ENCODE results near the gene CHAD.

Gene CHAD

GRCh38 chr17:50468304-50469207, at the start of gene CHAD:
CHAD (minus strand) TSS chr17:50468880; CDS start chr17:50468813, 67 bp downstream.
- DNase-seq, result no peak

GRCh38 chr17:50517504-50518383, 49.1 kb upstream of the CHAD start:
- no peak for DNase-seq

DNA sequence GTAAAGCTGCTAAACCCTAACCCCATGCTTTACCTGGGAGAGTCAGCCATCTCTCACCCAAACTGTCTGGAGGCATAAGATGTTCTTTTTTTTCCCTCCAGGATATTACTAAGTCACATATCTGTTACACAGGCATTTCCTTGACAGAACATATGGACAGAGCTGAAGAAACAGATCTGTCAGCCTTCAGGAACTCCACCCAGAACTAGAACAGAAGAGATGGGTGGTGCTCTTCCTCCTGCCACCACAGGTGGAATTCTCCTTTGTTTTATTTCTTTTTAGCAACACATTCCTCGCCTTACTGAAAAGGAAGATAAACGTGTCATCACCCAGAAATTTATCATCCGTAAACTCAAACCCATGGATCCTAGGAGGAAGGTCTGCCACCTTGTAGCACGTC, 48.3 kb upstream of the CHAD start:
- no peak for DNase-seq

DNA sequence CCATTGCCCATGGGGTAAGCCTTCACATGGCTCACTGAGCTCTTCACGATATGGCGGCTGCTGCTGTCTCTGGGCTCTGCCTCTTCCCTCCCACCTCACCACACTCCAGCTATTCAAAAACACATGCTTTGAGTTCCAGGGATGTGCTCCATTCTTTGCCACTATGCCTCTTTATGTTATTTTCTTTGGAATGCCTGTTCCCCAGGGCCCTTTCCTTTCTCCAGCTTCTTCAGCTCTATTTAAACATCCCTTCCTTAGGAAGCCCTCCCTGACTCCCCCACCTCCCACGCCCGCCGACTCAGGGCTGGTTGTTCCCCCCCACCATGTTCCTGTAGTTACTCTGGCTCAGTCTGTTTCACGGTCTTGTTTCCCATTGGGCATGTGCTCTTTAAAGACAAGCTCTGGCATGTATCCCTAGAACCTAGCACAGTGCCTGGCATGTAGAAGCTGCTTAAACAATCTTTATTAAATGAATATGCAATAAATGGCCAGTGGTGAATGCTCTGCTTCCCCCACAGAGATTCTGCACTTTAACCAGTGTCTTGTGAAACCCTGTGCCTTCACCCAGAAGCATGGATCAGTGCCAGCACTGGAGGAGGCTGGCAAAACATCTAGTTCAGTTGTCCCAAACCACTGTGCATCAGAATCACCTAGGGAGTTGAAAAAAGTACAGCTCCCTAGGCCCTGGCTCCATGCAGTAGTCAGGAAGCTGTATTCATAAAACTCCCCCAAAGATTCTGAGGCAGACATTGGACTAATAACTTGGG, 46.4 kb upstream of the CHAD start:
- DNase-seq, result no peak

- no peak for DNase-seq
These were observed 45.7 kb upstream of the CHAD start for GRCh38 chr17:50514388-50514787.

- no peak for DNase-seq
These were observed 44.8 kb upstream of the CHAD start for GRCh38 chr17:50513495-50513894.

DNA sequence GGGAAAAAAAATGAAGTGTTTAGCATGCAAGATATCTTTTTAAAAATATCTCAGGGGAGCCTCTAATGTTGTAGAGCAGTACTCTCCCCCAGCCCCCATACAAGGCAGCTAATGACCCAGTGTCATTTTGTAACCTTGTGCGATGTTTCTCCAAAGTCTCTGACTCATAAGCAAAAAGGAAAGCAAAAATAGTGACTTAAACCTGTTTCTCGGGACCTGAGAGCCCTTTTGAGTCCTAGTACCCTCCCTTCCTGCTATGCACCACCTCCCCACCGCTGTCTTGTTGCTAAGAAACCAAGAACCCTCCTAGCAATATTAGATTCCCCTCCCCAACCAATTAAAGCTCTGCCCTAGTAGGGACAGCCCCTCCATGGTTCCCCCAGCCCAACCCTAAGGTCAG, 42.4 kb upstream of the CHAD start:
- DNase-seq, result no peak

DNA sequence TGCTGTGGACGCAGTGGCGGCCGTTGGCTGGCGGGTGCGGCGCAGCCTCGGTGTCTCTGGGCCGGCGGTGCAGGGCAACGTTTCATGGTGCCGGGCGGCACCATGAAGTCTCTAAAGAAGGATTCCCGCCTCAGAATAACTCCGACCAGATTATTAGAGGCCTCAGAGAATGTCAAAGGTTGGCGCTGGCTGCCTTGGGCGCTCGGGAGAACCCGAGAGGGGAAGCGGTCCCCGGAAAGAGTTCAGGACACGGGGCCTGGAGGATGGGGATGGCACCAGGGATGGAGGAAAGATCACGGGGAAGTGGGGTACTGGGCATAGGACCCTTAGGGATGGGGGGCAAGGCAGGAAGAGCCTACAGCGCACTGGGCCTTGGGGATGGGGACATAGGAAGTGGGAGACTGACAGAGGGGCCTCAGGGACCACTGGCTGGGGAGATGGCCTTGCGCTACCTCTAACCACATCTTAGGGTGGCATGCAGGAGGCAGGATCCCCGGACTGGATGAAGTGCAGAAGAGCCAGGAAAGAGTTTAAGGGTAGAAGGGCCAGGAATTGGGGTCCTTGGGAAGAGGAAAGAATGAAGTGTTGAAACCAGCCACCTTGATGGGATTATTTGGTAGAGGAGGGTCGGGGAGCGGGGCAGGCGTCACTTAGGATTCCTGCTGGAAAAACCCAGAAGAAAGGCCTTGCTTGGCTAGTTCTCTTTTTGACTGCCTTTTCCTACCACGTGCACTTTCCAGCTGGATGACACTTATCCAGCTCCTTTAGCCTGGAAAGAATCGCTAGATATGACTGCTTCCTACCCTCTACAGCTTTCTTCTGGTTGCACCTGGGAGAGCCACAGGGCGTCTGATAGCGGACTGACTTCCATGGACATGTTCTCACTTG, 40.1 kb upstream of the CHAD start:
- no peak for DNase-seq

DNA sequence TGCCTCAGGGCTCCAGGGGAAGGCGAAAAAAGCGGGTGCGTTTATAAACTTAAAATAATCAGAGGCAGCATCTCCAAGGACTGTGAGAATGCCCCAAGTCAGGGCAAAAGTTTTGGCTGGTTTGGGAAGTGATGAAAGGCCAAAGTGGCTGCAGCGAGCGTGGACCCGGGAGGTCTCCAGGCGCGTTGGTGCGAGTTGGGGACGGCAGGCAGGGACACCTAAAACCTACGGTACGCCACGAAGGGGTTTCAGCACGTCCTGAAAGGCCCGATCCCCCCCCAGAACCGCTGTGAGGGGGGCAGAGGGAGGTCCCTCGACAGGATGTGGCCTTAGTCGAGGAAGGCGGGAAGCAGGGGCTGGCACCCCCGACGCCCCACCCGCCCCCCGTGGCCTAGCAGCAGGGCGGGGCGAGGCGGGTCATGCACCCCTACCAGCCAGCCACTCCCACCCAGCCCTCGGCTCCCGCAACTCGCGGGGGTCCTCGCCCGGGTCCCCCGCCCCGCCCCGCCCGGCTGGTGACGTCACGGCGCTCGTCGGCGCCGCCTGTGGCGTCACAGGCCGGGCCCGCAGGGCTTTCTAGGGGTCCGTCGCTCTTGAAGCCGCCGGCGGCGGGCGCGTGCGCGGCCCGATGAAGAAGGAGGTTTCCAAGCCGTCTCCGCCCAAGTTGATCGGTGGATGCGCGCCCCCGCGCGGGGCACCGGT, 39.3 kb upstream of the CHAD start, which contains the start of gene MYCBPAP:
TSS of gene MYCBPAP (plus strand) at position 569 of the 702 bp plus-strand sequence. CDS start 236 bp downstream, outside the sequence.
- DNase-seq, result no peak

DNA sequence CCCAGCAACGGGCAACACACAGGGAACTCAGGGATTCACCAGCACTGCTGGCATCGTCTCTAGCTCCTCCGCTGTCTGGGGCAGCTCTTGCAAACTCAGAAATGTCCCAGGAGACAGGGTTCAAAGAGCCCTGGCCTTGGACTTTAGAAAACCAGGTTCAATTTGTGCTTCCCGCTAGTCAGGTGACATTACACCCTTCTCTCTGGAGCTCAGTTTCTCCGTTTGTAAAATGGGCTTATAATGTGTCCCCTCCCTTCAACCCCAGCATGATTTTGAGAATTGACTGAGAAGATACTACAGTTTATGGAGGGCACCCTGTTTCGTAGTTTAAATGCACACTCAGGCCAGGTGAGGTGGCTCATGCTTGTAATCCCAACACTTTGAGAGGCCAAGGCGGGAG, 37.6 kb upstream of the CHAD start:
- no peak for DNase-seq

GRCh38 chr17:50505591-50506130, 37.0 kb upstream of the CHAD start:
- no peak for DNase-seq

- no peak for DNase-seq
These were observed 33.8 kb upstream of the CHAD start for GRCh38 chr17:50502301-50502990.

DNA sequence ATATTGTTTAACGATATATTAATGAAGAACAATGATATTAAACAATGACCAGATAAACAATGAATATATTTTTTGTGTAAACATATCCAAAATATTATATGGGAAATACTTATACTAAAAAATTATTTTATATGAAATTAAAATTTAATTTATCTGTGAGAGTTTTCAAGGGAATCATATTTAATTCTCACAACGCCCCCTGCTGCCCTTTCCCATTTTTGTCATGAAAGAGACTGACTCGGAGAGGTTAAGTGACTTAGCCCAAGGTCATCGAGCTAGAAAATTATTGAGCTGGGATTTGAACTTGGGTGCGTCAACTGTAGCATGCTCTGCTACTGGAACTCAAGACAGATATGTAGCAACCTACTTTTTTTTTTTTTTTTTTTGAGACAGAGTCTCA, 32.4 kb upstream of the CHAD start:
- DNase-seq, result no peak

DNA sequence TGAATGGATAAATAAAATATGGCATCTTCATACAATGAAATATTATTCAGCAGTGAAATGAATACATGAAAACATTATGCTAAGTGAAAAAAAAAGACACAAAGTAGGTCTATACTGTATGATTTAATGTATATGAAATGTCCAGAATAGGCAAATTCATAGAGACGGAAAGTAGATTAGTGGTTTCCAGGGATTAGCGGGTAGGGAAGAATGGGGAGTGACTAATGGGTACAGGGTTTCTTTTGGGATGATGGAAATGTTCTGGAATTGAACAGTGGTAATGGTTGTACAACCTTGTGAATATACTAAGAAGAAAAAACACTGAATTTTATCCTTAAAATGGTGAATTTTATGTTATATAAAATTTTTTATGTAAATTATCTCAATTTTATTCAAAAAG, 31.0 kb upstream of the CHAD start:
- no peak for DNase-seq

GRCh38 chr17:50499270-50499669, 30.6 kb upstream of the CHAD start:
- no peak for DNase-seq

GRCh38 chr17:50498021-50498874, 29.6 kb upstream of the CHAD start:
- DNase-seq, result no peak

- no peak for DNase-seq
These were observed 27.2 kb upstream of the CHAD start for GRCh38 chr17:50495918-50496317.

DNA sequence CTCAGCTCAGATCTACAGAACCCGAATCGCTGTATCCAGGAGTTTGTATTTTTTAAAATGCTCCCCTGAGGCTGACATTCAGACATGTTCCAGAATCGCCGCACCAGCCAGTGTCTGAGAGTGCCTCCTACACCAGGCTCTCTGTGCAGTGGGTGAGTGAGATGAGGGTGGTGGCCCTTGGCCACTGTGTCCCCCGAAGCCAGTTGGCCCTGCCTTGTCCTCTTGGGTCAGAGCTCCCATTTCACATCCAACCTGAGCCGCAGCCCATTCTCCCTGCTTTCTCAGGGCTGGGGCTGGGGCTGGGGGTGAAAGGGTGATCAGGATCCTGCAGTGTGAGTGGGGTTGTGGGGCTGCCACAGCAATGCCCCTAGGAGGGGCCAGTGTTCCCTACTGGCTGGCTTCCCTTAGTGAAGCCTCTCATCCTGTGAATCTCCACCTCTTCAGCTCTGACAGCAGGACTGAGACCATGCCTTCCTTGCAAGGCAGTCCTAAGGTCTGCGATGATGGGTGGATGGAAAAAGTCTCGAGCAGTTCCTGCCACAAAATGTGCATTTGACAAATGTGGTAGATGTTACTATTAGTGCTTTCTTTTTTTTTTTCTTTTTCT, 26.6 kb upstream of the CHAD start:
- no peak for DNase-seq

DNA sequence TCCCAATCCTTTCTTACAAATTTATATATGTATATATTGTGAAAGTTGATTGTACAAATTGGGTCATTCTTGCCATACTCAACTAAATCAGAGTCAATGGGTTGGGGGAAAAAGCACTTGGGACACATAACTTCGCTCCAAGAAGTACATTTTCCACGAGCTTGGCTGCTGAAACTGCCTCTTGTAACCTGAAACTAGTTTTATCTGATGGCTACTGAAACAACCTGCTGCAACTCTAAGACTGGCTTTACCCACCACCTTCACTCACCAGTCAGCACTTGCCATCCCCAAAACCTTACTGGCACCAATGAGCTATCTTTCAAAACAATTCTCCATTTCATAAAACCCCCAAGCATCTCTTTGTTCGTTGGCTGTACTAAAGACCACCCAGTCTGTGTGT, 25.1 kb upstream of the CHAD start:
- no peak for DNase-seq
